OCI-LY7 (cell line): ENCODE results near the gene KCNIP4.

ENCODE experiments used
- CTCF ChIP-seq: fragments of 200-600 bp; sonication (generic); conservative IDR thresholded peaks from 2 replicates; pipeline ENCODE4 v1.5.1; 2014; ENCODE audit warnings: mild to moderate bottlenecking, antibody characterized with exemption, low read length, moderate library complexity, mixed read lengths
- EZH2phosphoT487 ChIP-seq: fragments of 200-600 bp; sonication (generic); IDR thresholded peaks from 2 replicates; pipeline ENCODE4 v1.6.1; 2018; ENCODE audit warnings: low read depth, borderline replicate concordance, mild to moderate bottlenecking, mixed run types, antibody characterized with exemption, low read length, moderate library complexity, mixed read lengths

GRCh38 chr4:21181716-21182115 is 766.9 kb downstream of the KCNIP4 start:
- TF ChIP-seq CTCF (no peak), EZH2phosphoT487 (no peak)
